H9 (cell line): ENCODE results near the gene CDH24. TPM values are rescaled to one million over a fixed set of nuclear protein-coding genes. Genes with fewer than 3 reads are reported as not detected.

Experiments used
- DNase-seq: peaks from one replicate; pipeline ENCODE4 v3.0.0-alpha.2; 2017
- H2AFZ ChIP-seq: one replicate; pipeline ENCODE4 v1.6.1; 2013; ENCODE audit warnings: mild to moderate bottlenecking, low read length, control low read depth, moderate library complexity
- H2AK5ac ChIP-seq: 2 replicates; pipeline ENCODE4 v1.6.1; 2013; ENCODE audit warnings: low read length, control low read depth, mixed read lengths; ENCODE audit not compliant: insufficient read length
- H2BK120ac ChIP-seq: one replicate; pipeline ENCODE4 v1.6.1; 2013; ENCODE audit warnings: low read depth, mild to moderate bottlenecking, low read length, control low read depth, inconsistent platforms; ENCODE audit not compliant: poor library complexity, severe bottlenecking
- H2BK12ac ChIP-seq: 2 replicates; pipeline ENCODE4 v1.6.1; 2013; ENCODE audit warnings: low read length, control low read depth, mixed read lengths, low read depth; ENCODE audit not compliant: insufficient read length
- H2BK15ac ChIP-seq: 2 replicates; pipeline ENCODE4 v1.6.1; 2013; ENCODE audit warnings: low read depth, low read length, control low read depth
- H2BK20ac ChIP-seq: one replicate; pipeline ENCODE4 v1.6.1; 2013; ENCODE audit warnings: low read depth, mild to moderate bottlenecking, low read length, control low read depth, inconsistent platforms; ENCODE audit not compliant: poor library complexity, severe bottlenecking
- H2BK5ac ChIP-seq: 2 replicates; pipeline ENCODE4 v1.6.1; 2013; ENCODE audit warnings: low read length, control low read depth, mixed read lengths; ENCODE audit not compliant: insufficient read length
- H3K14ac ChIP-seq: 2 replicates; pipeline ENCODE4 v1.6.1; 2013; ENCODE audit warnings: low read length, control low read depth; ENCODE audit not compliant: insufficient read depth
- H3K18ac ChIP-seq: 2 replicates; pipeline ENCODE4 v1.6.1; 2013; ENCODE audit warnings: low read depth, mild to moderate bottlenecking, mixed read lengths, low read length, control low read depth; ENCODE audit not compliant: insufficient read length
- H3K23ac ChIP-seq: 2 replicates; pipeline ENCODE4 v1.6.1; 2013; ENCODE audit warnings: low read length, control low read depth, mixed read lengths, low read depth; ENCODE audit not compliant: insufficient read length
- H3K23me2 ChIP-seq: 2 replicates; pipeline ENCODE4 v1.6.1; 2013; ENCODE audit warnings: low read depth, mild to moderate bottlenecking, mixed read lengths, low read length, control low read depth; ENCODE audit not compliant: insufficient read length, poor library complexity, severe bottlenecking
- H3K27ac ChIP-seq: 2 replicates; pipeline ENCODE4 v1.5.1; 2013; ENCODE audit warnings: low read length, control low read depth, mixed read lengths, low read depth; ENCODE audit not compliant: insufficient read length
- H3K27me3 ChIP-seq: 2 replicates; pipeline ENCODE4 v1.6.1; 2013; ENCODE audit warnings: low read length, control low read depth, inconsistent platforms; ENCODE audit not compliant: insufficient read depth
- H3K4ac ChIP-seq: 2 replicates; pipeline ENCODE4 v1.6.1; 2013; ENCODE audit warnings: low read depth, mild to moderate bottlenecking, control low read depth, inconsistent platforms, low read length, moderate library complexity
- H3K4me1 ChIP-seq: 2 replicates; pipeline ENCODE4 v1.6.1; 2013; ENCODE audit warnings: low read length, control low read depth, inconsistent platforms; ENCODE audit not compliant: insufficient read depth
- H3K4me2 ChIP-seq: 2 replicates; pipeline ENCODE4 v1.6.1; 2013; ENCODE audit warnings: low read length, control low read depth, mixed read lengths; ENCODE audit not compliant: insufficient read length, insufficient read depth
- H3K56ac ChIP-seq: 2 replicates; pipeline ENCODE4 v1.6.1; 2013; ENCODE audit warnings: low read depth, mild to moderate bottlenecking, mixed read lengths, low read length, control low read depth; ENCODE audit not compliant: insufficient read length
- H3K79me1 ChIP-seq: 2 replicates; pipeline ENCODE4 v1.6.1; 2013; ENCODE audit warnings: low read depth, mild to moderate bottlenecking, moderate library complexity, low read length, control low read depth, inconsistent platforms; ENCODE audit not compliant: insufficient read depth, poor library complexity, severe bottlenecking
- H3K79me2 ChIP-seq: 2 replicates; pipeline ENCODE4 v1.6.1; 2013; ENCODE audit warnings: low read length, control low read depth, inconsistent platforms; ENCODE audit not compliant: insufficient read depth
- H3K9ac ChIP-seq: 2 replicates; pipeline ENCODE4 v1.6.1; 2013; ENCODE audit warnings: low read length, control low read depth, mixed read lengths; ENCODE audit not compliant: insufficient read length; ENCODE audit errors: extremely low read depth
- H3K9me3 ChIP-seq: one replicate; pipeline ENCODE4 v1.6.1; 2013; ENCODE audit warnings: low read depth, low read length, inconsistent platforms; ENCODE audit not compliant: control insufficient read depth
- H3T11ph ChIP-seq: one replicate; pipeline ENCODE4 v1.6.1; 2013; ENCODE audit warnings: mild to moderate bottlenecking, low read length, control low read depth, inconsistent platforms
- H4K20me1 ChIP-seq: one replicate; pipeline ENCODE4 v1.6.1; 2013; ENCODE audit not compliant: control insufficient read depth, insufficient read length, insufficient read depth
- H4K5ac ChIP-seq: 2 replicates; pipeline ENCODE4 v1.6.1; 2013; ENCODE audit warnings: low read depth, mild to moderate bottlenecking, mixed read lengths, low read length, control low read depth; ENCODE audit not compliant: insufficient read length
- H4K8ac ChIP-seq: replicated peaks from 2 replicates; pipeline ENCODE4 v1.6.1; 2013; ENCODE audit warnings: low read length, control low read depth, mixed read lengths, low read depth; ENCODE audit not compliant: insufficient read length
- H4K91ac ChIP-seq: 2 replicates; pipeline ENCODE4 v1.6.1; 2013; ENCODE audit warnings: low read depth, mild to moderate bottlenecking, moderate library complexity, mixed read lengths, low read length, control low read depth; ENCODE audit not compliant: insufficient read length
- H3K27ac Mint-ChIP-seq, 3 experiments: 2 replicates in 2 of 3; 3 replicates in 1 of 3; pipeline ENCODE4 v1.8.0; 2020 to 2021; ENCODE audit warnings: mixed read lengths in 3 of 3, mild to moderate bottlenecking in 1 of 3, moderate library complexity in 1 of 3
- H3K27me3 Mint-ChIP-seq: 2 replicates; pipeline ENCODE4 v1.8.0; 2021; ENCODE audit warnings: low read depth, mild to moderate bottlenecking, moderate library complexity, mixed read lengths
- H3K36me3 Mint-ChIP-seq, 3 experiments: 2 replicates in 2 of 3; 3 replicates in 1 of 3; pipeline ENCODE4 v1.8.0; 2020 to 2021; ENCODE audit warnings: low read depth in 3 of 3, mixed read lengths in 3 of 3; ENCODE audit not compliant: insufficient read depth in 1 of 3
- H3K4me1 Mint-ChIP-seq, 2 experiments: 2 replicates each; pipeline ENCODE4 v1.8.0; 2020; ENCODE audit warnings: mixed read lengths in 2 of 2
- H3K4me3 Mint-ChIP-seq, 2 experiments: 2 replicates in 1 of 2; 3 replicates in 1 of 2; pipeline ENCODE4 v1.8.0; 2020 to 2021; ENCODE audit warnings: mild to moderate bottlenecking in 2 of 2, mixed read lengths in 2 of 2, moderate library complexity in 1 of 2
- H3K9me3 Mint-ChIP-seq, 2 experiments: 2 replicates in 1 of 2; 3 replicates in 1 of 2; pipeline ENCODE4 v1.8.0; 2020; ENCODE audit warnings: mild to moderate bottlenecking in 2 of 2, mixed read lengths in 2 of 2, moderate library complexity in 1 of 2
- WGBS: extraction: QIAGEN DNeasy Blood & Tissue Kit; methylation state at CpG from one replicate; pipeline ENCODE4 v1.1.7; 2013; ENCODE audit warnings: missing lambda C conversion rate, low lambda C conversion rate, mixed read lengths; ENCODE audit not compliant: insufficient read length; ENCODE audit errors: extremely low coverage; 5-methylcytosine and 5-hydroxymethylcytosine counted together
- total RNA-seq: library from RNA; stranded (reverse); gene quantifications from 2 replicates; pipeline ENCODE4 v1.2.1, GENCODE V29; 2021
- TF ChIP-seq, protein P1 (sequence below): fragments of 200-600 bp; sonication (generic); conservative IDR thresholded peaks from 3 replicates; pipeline ENCODE4 v1.8.0; 2021; ENCODE audit warnings: antibody characterized with exemption, mild to moderate bottlenecking

The CDH24 gene
- total RNA-seq, 1 experiment from 2014 or later = 16.7 TPM

DNA sequence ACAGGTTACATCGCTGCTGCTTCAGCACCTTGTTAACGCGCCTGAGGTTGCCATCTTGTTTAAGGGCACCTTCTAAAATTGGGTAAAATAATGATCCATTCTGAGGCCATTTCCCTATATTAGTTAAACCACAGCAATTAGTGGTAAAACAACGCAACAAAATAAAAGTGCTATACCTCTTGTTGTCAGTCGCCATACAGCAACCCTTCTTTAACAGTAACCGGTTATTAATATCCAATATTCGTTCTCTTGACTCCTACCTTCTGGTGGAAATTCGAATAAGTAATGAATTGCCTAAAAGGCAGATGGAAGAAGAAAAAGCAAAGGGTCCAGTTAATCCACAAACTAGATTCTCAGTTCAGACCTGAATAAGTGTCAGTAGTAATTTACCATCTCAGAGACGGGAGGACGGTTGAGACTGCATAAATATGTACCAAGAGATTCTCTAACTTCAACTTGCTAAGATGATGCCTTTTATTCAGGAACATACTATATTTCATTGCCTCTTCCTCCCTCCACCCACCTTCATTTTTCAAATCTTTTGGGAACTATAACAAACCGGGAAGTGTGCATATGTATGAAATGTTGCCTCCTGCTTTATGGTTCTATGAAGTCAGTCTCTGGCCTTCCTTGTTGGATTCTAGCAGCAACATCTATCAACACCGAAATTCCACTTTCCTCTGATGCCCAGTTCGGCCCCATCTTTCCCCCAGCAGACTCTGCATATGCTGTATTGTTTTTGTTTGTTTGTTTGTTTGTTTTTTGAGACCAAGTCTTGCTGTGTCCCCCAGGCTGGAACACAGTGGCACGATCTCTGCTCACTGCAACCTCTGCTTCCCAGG is 21.8 kb downstream of the CDH24 start:
- H3K27me3 ChIP-seq = no peaks in the 10 kb centered on the region
- no peak overlapping the region for H2BK120ac ChIP-seq
- no peaks in the 10 kb centered on the region for H3K9me3 Mint-ChIP-seq
- no peak overlapping the region for H3K56ac ChIP-seq
- H3K14ac ChIP-seq = no peak overlapping the region
- H3K36me3 Mint-ChIP-seq = peaks cover 24 to 37% (median 27%) of the 10 kb centered on the region in 3 experiments
- H3K9me3 ChIP-seq = no peaks in the 10 kb centered on the region
- H3T11ph ChIP-seq = no peak overlapping the region
- TF ChIP-seq, protein P1, sequence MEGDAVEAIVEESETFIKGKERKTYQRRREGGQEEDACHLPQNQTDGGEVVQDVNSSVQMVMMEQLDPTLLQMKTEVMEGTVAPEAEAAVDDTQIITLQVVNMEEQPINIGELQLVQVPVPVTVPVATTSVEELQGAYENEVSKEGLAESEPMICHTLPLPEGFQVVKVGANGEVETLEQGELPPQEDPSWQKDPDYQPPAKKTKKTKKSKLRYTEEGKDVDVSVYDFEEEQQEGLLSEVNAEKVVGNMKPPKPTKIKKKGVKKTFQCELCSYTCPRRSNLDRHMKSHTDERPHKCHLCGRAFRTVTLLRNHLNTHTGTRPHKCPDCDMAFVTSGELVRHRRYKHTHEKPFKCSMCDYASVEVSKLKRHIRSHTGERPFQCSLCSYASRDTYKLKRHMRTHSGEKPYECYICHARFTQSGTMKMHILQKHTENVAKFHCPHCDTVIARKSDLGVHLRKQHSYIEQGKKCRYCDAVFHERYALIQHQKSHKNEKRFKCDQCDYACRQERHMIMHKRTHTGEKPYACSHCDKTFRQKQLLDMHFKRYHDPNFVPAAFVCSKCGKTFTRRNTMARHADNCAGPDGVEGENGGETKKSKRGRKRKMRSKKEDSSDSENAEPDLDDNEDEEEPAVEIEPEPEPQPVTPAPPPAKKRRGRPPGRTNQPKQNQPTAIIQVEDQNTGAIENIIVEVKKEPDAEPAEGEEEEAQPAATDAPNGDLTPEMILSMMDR = no peak
- peak overlapping the region; percentile 96 for H3K4me3 Mint-ChIP-seq
- H3K4me1 ChIP-seq = no peaks in the 10 kb centered on the region
- H3K4me1 Mint-ChIP-seq = peaks cover 10 to 18% of the 10 kb centered on the region in 2 experiments
- peak overlapping the region; percentile 77 for H3K27ac ChIP-seq
- no peak overlapping the region for H4K5ac ChIP-seq
- no peak overlapping the region for H2AK5ac ChIP-seq
- H3K79me2 ChIP-seq = peaks cover 5% of the 10 kb centered on the region; the same call in 1 of the 2 replicates
- H4K20me1 ChIP-seq = no peaks in the 10 kb centered on the region
- peak overlapping the region; percentile 36 for H3K4me2 ChIP-seq
- H3K9ac ChIP-seq = no peak overlapping the region
- WGBS = no CpG with 5 or more reads among the region's 14 CpGs
- no peak overlapping the region for H3K18ac ChIP-seq
- peak overlapping the region; percentile 27 for H2AFZ ChIP-seq
- peak overlapping the region; percentile 81 to 100 (median 99) for H3K27ac Mint-ChIP-seq
- no peak overlapping the region for H4K8ac ChIP-seq
- H3K27me3 Mint-ChIP-seq = no peaks in the 10 kb centered on the region
- no peak overlapping the region for H2BK15ac ChIP-seq
- H4K91ac ChIP-seq = no peak overlapping the region
- no peak overlapping the region for H2BK12ac ChIP-seq
- DNase-seq = no peak
- H3K4ac ChIP-seq = no peak overlapping the region; the same call in 1 of the 2 replicates
- no peaks in the 10 kb centered on the region for H3K79me1 ChIP-seq
- peaks cover 5% of the 10 kb centered on the region for H3K23me2 ChIP-seq
- no peak overlapping the region for H2BK5ac ChIP-seq
- H3K23ac ChIP-seq = no peak overlapping the region
- H2BK20ac ChIP-seq = no peak overlapping the region
